IPS-15b (cell line): ENCODE data around the gene CAPN11.

Experiments
- H3K27me3 ChIP-seq: one replicate; pipeline ENCODE4 v1.6.1; 2013; ENCODE audit warnings: low read length; ENCODE audit not compliant: control insufficient read depth, insufficient read depth
- H3K36me3 ChIP-seq: one replicate; pipeline ENCODE4 v1.6.1; 2013; ENCODE audit warnings: low read length; ENCODE audit not compliant: control insufficient read depth, insufficient read depth
- H3K4me1 ChIP-seq: one replicate; pipeline ENCODE4 v1.6.1; 2013; ENCODE audit warnings: mild to moderate bottlenecking, low read length; ENCODE audit not compliant: control insufficient read depth, insufficient read depth
- H3K4me3 ChIP-seq: one replicate; pipeline ENCODE4 v1.5.1; 2013; ENCODE audit warnings: low read depth, low read length
- H3K9ac ChIP-seq: one replicate; pipeline ENCODE4 v1.6.1; 2013; ENCODE audit warnings: low read depth, mild to moderate bottlenecking, low read length
- H3K9me3 ChIP-seq: one replicate; pipeline ENCODE4 v1.6.1; 2013; ENCODE audit warnings: mild to moderate bottlenecking, low read length; ENCODE audit not compliant: control insufficient read depth, insufficient read depth

CAPN11 gene

GRCh38 chr6:44120692-44121443 lies 37.8 kb upstream of the CAPN11 start:
- H3K9ac ChIP-seq, result no peak overlapping the region
- no peaks in the 10 kb centered on the region for H3K36me3 ChIP-seq
- H3K9me3 ChIP-seq, result no peaks in the 10 kb centered on the region
- no peaks in the 10 kb centered on the region for H3K27me3 ChIP-seq
- no peak overlapping the region for H3K4me3 ChIP-seq
- peaks cover 25% of the 10 kb centered on the region for H3K4me1 ChIP-seq

- no peak overlapping the region for H3K9ac ChIP-seq
- no peaks in the 10 kb centered on the region for H3K36me3 ChIP-seq
- H3K4me1 ChIP-seq, result peaks cover 27% of the 10 kb centered on the region
- no peaks in the 10 kb centered on the region for H3K27me3 ChIP-seq
- no peaks in the 10 kb centered on the region for H3K9me3 ChIP-seq
- H3K4me3 ChIP-seq, result peak overlapping the region; percentile 19
These were observed 35.8 kb upstream of the CAPN11 start for GRCh38 chr6:44122801-44123200.

- Histone ChIP-seq H3K36me3 (no peaks in the 10 kb centered on the region), H3K9ac (peak overlapping the region; percentile 16), H3K4me1 (peaks cover 27% of the 10 kb centered on the region), H3K27me3 (no peaks in the 10 kb centered on the region), H3K4me3 (no peak overlapping the region), H3K9me3 (no peaks in the 10 kb centered on the region)
These were observed 35.1 kb upstream of the CAPN11 start for GRCh38 chr6:44123544-44123943.

- Histone ChIP-seq H3K4me1 (peaks cover 21% of the 10 kb centered on the region), H3K4me3 (peak overlapping the region; percentile 67), H3K36me3 (no peaks in the 10 kb centered on the region), H3K27me3 (no peaks in the 10 kb centered on the region), H3K9ac (peak overlapping the region; percentile 48), H3K9me3 (no peaks in the 10 kb centered on the region)
These were observed 32.1 kb upstream of the CAPN11 start for GRCh38 chr6:44126320-44127149.

- Histone ChIP-seq H3K9ac (peak within 1 kb of the TSS; percentile 48), H3K9me3 (no peaks in the 10 kb centered on the region), H3K36me3 (no peaks in the 10 kb centered on the region), H3K4me3 (peak within 1 kb of the TSS; percentile 67), H3K27me3 (no peaks in the 10 kb centered on the region), H3K4me1 (peaks cover 19% of the 10 kb centered on the region)
These were observed 31.2 kb upstream of the CAPN11 start, which contains the start of the genes MRPL14 and TMEM63B for GRCh38 chr6:44127186-44128019. Gene MRPL14 (minus strand): TSS chr6:44127452. CDS start chr6:44116611, 10,841 bp downstream. Gene TMEM63B (plus strand): TSS chr6:44127554. CDS start chr6:44134585, 7,031 bp downstream.

DNA sequence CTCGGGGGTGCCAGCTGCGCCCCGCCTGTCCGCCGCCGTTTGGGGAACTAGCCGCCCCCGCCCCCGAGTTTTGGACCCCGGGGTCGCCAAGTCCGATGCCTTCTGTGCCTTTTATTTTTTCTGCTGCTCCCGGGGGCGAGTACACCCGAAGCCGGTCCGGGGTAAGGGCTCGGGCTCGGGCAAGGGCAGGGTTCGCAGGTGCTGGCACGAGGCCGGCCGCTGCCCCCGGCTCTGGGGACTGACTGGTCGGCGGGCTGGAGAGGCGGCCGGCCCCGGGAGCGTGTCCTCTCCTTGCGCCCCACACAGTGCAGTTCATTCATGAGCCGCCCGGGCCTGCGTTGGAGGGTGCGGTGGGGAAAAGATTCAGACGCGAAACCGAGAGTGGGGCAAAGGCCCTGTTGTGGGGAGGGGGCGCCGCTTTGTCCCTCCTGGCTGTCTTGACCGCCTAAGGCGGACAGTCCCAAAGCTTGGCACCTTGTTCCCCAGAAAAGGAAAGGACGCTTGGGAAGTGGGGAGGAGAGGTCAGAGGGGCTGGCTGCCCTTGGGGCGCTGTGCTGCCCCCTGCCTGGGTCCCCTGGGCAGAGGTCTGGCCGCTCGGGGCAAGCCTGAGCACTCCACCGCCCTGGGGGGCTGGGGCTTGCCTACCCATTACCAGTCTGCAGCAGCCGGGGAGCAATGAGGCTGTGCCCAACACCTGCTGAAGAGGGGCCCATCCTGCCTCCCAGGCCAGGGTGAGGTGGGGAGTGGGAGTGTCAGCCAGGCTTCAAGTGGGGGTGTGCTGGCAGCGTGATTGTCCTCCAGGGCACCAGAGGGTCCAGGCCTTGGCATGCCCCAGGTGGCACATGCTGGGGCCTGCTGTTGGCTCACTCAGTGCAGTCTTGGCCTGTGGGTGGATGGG lies 30.4 kb upstream of the CAPN11 start:
- Histone ChIP-seq H3K9ac (peak overlapping the region; percentile 32), H3K4me1 (peaks cover 10% of the 10 kb centered on the region), H3K36me3 (no peaks in the 10 kb centered on the region)

GRCh38 chr6:44129841-44130322 lies 28.7 kb upstream of the CAPN11 start:
- H3K4me1 ChIP-seq, result peaks cover 8% of the 10 kb centered on the region
- H3K9ac ChIP-seq, result no peak overlapping the region
- no peaks in the 10 kb centered on the region for H3K27me3 ChIP-seq
- no peak overlapping the region for H3K4me3 ChIP-seq
- H3K36me3 ChIP-seq, result peaks cover 2% of the 10 kb centered on the region
- no peaks in the 10 kb centered on the region for H3K9me3 ChIP-seq

More for the DNA sequence above, 30.4 kb upstream of the CAPN11 start:
- Histone ChIP-seq H3K4me3 (peak overlapping the region; percentile 65), H3K27me3 (no peaks in the 10 kb centered on the region), H3K9me3 (no peaks in the 10 kb centered on the region)

DNA sequence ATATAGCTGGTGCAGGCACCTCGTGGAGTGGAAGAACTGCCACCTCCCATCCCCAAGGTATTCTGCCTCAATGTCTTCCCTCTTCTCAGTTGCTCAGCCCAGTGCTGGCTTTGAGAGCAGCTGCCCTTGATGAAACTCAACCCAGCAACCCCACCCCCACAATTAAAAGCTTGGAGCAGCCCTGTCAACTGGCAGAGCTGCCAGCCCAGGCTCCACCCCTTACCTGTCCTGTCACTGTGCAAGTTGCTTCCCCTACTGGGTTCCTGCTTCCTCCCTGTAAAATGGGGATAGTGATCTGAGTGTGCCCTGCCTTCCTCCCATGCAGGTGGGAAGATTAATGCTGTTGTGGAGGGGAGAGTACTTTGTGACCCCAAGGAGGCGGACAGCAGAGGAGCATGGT lies 26.7 kb upstream of the CAPN11 start:
- Histone ChIP-seq H3K9ac (no peak overlapping the region), H3K27me3 (no peaks in the 10 kb centered on the region), H3K4me1 (peaks cover 5% of the 10 kb centered on the region), H3K4me3 (no peak overlapping the region), H3K36me3 (peaks cover 6% of the 10 kb centered on the region), H3K9me3 (no peaks in the 10 kb centered on the region)

GRCh38 chr6:44132476-44132875 lies 26.1 kb upstream of the CAPN11 start:
- Histone ChIP-seq H3K9ac (no peak overlapping the region), H3K27me3 (no peaks in the 10 kb centered on the region), H3K36me3 (peaks cover 6% of the 10 kb centered on the region), H3K4me1 (peaks cover 5% of the 10 kb centered on the region), H3K4me3 (no peak overlapping the region), H3K9me3 (no peaks in the 10 kb centered on the region)

DNA sequence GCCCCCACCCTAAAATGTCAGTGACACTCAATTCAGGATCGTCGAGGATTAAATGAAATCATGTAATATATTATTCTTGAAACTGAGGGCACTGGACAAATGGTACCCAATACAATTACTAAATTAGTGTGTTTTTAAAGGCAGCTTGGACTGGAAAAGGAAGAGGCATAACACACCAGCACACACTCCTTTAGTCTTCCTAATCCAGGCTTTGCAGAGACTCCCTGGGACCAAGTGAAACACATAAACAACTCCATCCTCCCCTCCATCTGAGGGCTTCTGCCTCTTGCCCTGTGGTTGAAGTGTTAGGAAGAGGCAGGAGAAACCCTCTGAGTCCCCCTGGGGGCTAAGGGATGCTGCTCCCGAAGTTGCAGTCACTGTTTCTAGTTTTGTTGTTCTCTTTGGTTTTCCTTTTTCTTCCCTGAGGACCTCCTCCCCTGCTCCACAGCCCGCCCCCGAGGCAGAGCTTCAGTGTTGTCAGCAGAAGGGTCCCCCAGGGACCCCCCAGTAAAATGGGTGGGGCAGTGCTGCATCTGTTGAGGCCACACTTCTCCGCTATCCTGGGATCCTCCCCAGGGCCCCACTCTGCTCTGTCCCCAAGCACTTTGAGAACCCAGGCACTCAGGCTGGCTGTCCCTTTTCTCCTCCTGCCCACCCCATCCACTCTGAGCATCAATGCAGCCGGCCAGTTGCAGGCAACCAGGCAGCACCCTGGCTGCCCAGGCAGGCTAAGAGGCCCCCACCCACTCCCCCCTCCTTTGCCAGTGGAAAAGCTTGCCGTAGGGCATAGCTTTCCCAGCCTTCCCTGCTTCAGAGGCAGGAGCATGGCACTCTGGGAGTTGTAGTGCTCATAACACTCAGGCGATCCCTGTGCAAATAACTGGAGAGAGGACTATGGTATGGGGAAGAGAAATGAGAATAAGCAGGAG lies 25.4 kb upstream of the CAPN11 start:
- peak overlapping the region; percentile 55 for H3K9ac ChIP-seq
- H3K4me1 ChIP-seq, result peaks cover 5% of the 10 kb centered on the region
- H3K4me3 ChIP-seq, result peak overlapping the region; percentile 23
- no peaks in the 10 kb centered on the region for H3K27me3 ChIP-seq
- peaks cover 6% of the 10 kb centered on the region for H3K36me3 ChIP-seq
- no peaks in the 10 kb centered on the region for H3K9me3 ChIP-seq
